Measurements from ENCODE around the gene SAMMSON.

Gene SAMMSON

DNA sequence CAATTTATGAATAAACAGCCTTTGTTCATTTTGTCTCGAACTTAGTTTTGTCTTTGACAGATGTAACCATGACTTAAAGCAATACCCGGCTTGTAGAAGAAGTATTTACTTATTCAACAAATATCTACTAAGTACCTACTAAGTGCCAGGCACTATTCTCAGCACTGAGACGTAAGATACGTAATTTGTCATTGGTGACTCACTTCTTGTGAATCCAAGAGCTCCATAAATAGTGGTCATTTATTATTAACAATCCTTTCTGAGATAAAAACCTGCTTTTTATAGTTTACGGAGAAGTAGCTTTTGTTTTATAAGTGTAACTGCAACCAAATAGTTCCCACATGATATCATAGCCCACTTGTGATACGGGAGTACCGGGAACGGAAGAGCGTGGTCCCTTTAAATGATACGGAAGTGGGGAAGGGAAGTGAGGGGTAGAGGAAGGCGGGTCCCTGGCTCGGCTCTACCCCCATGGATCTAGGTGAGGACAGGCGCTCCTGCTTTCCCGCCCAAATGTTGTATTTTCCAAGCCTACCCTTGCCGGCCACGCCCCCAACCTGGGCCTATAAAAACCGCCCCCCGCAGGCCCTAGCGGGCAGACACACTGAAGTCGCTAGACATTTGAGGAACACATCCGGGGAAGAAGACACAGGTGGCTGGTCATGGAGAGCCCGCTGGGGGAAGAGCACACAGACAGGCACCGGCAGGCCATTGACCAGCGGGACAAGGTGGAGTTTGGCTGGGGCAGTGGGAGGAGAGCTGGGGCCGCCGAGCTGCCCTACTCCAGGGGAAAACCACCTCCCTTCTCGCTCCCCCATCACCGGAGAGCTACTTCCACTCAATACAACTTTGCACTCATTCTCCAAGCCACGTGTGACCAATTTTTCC lies at the start of gene SAMMSON:
SAMMSON (plus strand) TSS at position 594 of the 888 bp plus-strand sequence.
- DNase-seq = no peak

DNA sequence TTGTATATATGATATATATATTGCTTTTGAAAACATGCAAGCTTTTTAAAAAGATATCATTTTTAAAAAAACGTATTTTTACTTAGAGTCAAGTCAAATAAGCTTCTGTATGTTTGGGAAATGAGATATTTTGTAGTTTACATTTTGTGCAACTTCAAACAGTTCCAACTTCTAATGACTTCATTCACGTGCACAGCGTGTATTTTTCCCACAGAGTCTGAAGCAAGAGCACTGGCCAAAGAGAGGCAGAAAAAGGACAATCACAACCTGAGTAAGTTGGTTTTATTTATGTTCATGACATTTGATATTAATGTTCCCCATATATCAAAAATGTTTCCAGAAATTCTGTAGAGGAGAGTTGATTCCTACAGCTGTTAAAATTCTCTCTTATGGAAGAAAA lies 47.9 kb upstream of the SAMMSON start:
- DNase-seq = no peak

DNA sequence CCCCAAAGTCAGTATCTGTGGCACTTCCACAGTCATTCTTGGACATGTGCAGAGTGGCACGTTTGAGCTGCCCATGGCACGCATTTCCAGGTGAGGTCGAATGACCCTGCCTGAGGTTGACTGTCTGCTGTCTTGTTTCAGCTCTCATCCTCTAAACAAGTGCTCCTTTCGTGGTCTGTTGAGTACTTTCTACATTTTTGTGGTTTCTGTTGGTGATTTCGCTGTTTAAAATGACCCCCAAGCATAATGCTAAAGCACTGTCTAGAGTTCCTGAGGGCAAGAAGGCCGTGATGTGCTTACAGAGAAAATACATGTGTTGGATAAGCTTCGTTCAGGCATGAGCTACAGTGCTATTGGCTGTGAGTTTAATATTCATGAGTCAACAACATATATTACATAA lies 40.0 kb upstream of the SAMMSON start:
- no peak for DNase-seq

DNA sequence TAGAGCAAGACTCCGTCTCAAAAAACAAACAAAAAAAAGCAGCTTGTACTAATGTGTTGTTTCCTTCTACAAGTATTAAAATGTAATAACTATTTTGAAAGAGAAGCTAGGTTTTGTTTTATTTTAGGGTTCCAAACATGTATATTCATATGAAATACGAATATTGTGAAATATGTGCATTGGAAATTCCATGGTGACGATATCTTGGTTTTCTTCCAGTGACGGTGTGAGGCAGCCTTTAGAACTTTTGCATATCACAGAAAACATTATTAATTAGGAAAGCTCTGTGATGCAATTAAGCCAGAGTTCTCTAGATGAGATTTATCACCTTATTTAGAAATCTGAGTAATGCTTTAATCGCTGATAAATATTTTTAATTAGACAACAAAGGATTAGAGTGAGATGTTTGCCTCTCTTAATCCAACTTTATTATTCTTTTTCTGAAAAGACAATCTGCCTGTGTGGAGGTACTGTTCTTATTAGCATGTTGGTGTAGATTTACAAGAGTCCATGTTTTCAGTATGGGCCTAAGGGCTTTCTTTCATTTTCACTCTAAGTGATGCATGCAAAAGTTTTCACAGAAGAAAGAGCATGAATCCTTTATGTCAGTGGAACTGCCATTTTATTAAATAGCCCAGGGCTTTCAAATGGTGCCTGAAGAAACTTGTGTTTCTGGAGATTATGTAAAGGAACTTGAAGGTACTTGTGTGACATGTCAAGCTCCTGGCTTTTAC lies 37.7 kb upstream of the SAMMSON start:
- no peak for DNase-seq

DNA sequence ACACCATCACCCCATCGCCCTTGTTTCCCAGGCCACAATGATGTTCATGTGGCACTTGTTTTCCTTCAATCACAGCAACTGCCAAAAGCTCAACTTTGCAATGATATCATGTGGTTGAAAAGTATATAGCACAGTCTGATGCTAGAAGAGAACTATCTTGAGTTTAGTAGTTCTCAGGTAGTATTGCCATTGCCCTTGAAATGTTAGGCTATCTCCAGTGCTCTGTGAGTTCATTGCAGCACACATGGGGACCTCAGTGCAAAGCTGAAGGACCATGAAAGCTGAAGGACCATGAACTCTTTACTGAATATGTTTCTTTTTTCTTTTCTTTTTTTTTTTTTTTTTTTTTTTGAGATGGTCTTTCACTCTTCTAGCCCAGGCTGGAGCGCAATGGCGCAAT lies 35.9 kb upstream of the SAMMSON start:
- DNase-seq = no peak

DNA sequence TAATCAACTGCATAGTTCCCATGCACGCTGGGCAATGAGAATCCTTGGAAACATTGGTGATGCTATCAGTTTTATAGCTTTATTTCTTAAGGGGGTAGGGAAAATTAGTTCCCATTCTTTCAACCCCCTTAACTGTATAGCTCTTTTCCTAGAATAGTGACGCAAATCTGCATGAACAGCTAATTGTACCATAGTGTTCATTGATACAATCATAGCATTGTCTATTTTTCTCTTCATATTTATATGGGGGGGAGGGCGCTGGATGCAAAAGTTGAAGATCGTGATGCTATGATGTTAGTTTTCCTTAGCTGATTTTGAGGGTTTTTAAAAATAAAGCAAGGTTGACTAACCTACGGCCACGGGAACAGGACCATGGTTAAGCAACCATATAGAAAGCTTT lies 32.4 kb upstream of the SAMMSON start:
- no peak for DNase-seq

DNA sequence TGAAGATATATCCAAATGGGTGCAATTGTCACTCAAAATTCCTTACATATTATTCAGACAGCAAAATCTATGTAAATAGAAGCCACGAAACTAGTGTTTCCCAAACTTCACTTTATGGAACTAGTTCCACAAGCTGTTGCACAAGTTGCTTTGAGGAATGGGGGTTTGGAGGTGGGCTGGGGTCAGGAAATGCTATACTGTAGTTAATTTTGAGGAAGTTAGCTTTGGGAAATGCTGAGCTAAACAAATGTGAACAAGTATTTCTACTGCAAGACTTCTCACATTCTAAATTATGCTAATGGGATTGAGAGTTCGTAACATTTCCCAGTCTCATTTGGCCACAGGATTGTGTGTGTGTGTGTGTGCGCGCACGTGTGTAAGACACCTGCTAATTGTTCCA lies 28.7 kb upstream of the SAMMSON start:
- DNase-seq = no peak

DNA sequence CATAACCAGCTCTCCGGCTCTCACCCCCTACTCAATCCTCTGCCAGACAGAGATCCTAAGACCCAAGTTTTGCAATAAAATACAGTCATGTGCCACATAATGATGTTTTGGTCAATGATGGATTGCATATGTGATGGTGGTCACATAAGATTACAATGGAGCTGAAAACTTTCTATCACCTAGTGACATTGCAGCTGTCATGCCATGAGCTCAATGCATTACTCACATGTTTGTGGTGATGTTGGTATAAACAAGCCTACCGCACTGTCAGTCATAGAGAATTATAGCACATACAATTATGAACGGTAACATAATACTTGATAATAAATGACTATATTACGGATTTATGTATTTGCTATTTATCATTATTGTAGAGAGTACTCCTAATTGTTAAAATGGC lies 26.9 kb upstream of the SAMMSON start:
- no peak for DNase-seq

DNA sequence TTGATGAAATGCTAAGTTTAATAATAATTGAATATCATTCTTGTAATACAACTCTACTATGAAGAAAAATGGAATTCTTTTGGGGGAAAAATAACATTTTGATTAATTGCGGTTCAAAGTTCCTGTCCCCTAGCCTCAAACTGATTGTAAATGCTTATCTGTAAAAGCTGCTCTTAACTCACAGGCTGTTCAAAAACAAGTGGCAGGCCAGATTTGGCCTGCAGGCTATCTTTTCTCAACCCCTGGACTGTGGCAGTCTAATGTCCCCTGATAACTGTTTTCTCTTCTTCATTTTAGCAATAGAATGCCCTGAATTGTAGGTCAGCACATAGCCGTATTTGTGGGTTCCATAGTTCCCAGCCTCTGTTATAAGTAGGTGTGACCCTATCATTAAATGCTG lies 23.5 kb upstream of the SAMMSON start:
- DNase-seq = no peak

DNA sequence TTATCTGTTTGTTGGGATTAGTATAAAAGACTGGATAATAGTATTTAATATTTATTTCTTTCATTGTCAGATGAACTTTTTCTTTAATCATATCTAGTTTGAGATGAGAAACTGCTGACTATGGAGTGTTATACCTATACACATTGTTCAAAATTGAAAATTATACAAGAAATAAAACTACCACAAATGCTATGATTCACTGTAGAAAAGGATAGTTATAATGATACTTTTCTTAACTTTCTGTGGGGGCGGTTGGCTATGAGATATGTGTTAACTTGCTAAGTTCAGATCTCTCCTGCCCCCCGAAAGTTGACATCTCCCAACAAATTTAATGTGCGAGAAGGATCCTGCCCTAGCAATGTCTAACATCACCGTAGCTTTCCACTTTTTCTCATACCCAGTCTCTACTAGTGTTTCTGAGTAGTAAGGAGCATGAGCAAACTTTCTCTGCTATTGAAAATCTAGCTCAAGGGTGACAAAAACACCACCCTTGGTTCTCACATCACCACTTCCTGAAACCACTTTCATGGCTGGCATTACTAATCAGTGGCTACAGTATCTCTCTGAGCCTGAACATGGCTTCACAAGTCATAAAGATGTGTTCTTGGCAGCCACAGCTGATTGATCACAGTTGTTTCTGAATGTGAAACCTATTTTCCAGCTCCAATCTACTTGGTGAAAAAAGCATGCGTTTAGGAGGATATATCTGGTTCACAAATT lies 15.8 kb upstream of the SAMMSON start:
- DNase-seq = no peak

DNA sequence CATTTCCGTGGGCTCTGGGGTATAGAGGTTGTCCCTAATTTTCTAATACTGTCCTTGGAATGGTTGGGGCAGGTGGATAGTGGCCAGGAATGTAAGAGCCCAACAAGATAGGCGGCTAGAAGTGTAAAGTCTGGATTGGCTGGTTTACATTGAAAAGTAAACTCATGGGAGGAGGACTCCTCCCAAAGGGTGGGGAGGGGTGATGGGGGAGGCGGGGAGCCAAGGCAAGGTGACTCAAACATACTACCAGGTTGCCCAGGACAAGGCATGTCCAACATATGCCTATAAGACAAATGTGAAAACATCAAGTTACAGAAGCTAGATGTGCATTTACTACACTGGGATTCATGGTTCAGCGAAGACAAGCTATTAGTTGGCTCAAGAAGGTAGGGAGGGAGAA lies 14.3 kb upstream of the SAMMSON start:
- no peak for DNase-seq

DNA sequence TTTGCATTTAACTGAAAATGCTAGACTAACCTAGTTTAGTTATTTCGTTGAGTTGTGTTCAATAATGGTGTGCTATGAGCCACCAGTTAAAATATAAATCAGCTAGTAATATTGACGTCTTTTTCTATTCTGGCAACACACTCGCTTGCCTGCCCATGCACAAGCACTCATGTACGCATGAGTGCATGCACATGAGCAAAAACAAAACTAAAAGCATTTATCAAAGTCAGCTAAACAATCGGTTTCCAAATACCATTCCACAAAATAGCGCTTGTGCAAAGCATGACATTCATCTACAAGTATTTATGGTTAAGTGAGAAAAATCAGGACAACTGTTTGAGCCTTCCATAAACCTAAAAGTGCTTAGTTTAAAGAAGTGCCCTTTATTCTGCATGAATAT lies 13.1 kb upstream of the SAMMSON start:
- DNase-seq = no peak

DNA sequence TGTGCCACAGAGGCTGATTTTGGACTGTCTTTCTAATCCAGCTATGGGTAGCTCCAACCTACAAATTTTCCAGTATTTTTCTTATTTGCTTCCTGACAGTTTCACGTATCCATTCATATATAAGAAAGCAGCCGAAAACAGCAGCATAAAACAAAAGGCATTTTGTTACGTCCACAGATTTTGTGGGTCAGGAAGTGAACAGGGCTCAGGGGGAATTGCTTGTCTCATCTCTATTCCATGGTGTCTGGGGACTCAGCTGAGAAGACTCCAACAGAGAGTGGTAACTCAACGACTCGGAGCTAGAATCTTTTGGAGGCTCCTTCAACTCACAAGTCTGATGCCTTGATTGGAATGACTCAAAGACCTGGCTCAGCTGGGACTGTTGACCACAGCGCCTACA lies 11.7 kb upstream of the SAMMSON start:
- DNase-seq = no peak

DNA sequence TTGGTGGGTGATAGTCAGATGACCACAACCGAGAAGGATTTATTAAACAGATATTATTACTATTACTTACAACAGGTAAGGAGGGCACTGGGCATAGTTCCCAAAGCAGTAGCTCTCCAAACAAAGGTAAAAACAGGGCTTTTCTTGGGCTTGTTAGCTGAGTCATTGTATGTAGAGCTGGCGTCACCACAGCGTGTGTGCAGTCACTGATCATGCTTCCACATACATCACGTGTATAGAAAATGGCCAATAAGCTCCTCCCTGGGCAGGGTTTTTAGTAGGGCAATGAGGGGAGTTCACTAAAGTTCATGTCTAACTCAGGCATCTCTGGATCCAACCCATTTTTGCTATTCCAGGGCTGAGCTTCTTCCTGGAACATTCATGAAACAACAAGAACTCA lies 5.8 kb upstream of the SAMMSON start:
- no peak for DNase-seq

DNA sequence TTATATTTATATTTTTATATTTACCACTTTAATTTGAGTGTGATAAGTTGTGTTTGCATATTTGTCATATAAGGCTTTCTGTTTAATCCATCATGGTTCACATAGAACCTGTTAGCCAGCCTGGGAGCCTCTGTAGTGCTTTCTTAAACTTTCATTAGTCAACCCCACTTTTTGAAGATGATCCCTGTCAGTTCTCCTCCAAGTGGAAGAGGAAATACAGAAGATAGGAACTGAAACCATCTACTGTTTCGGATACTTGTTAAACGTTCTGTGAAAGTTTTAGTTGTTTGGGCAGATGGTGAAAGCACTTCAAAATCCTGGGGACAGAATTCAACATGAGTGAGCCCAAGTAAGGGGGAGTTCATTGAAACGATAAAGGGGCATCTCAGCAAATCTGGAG lies 4.6 kb upstream of the SAMMSON start:
- no peak for DNase-seq

DNA sequence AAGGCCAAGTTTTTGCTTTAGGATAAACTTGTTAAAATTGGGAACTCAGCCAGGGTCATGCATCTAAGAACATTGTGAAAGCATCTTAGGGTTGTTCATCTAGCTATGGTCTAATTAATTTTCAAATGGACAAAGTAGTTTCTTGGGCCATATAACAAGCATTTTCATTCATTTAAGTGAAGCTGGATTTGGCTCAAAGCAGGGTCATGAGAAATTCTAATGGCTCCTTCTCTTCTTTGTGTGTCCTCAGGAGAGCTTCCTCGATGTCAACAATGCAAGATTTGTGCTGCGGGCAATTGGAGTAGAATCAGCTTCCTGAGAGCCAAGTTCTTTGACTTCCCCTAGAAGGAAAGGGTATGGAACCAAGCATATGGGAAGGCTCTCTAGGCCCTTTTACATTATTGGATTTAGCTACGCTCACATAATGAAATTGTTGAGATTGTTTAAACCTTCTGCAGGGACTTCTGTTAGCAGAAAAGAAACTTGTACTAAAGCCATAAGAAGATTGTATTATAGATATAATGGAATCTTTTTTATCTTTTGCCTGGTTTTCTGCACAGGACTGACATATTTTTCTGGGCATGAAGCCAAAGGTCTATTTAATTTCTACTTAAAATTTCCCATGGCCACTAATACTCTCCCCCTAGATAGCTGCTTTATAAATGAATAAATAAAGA lies 1.8 kb upstream of the SAMMSON start:
- DNase-seq = no peak

DNA sequence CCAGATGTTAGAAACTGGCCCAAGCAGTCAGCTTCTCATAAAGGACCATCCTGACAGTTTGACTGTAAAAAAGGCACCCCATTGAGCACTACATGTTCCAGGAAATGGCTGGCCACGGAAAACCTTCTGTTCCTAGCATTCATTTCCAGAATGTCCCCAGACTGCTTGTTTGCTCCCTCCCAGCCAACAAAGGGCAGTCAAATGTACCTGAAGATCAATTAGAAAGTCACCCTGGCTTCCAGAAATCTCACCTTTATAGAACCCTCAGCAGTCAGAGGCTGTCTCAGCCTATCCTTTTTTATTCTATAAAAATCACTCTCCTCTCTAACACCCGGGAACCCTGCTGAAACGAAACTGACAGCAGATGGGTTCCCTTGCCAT lies 784 bp upstream of the SAMMSON start:
- DNase-seq = no peak

DNA sequence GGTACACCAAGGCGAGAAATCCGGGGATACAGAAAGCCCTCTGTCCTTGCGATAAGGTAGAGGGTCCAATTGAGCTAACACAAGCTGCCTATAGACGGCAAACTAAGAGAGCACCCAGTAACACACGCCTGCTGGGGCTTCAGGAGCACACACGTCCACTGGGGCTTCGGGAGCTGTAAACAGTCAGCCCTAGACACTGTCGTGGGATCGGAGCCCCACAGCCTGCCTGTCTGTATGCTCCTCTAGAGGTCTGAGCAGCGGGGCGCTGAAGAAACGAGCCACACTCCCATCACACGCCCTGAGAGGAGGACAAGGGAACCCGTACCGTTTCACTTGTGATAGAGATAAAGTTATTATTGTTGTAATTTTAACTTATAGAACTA lies 486 bp downstream of the SAMMSON start:
- DNase-seq = no peak

DNA sequence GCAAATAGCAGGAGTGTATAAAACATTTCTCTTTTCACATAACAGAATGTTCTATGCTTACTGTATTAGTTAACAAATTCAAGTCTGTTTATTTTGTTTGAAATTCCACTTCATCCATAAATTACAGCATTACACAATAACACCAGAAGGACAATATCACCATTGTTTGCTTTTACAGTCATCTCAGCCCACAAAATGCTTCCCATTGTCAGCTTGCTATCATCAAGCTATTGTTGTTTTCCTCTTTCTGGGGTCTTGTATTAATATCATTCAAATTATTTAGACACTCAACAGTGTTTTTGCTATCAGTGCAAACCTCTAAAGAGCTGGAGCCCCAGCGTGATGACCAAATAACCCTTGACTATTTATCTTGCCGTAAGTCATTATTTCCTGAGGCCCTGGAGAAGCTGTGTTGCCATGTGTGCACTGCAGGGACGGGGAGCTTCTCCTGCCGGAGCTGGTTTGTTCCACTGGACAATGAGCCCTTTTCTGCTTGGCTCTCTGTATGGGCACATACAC lies 1.1 kb downstream of the SAMMSON start:
- DNase-seq = no peak

DNA sequence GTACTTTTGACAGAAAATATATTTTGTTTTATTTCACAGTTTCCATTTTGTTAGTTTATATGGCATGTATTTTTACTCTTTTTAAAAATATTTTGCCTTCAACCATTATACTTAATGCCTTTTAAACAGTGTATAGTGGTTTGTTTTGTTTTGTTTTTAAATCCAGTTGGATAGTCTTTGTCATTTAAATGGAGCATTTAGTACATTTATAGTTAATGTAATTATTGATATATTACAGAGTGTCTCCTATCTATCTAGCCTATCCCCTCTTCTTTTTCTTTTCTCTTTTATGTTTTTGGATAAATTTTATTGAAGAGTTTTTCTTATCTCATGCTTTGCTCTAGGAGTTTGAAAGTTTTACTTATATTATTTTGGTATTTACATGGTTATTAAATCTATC lies 3.6 kb downstream of the SAMMSON start:
- no peak for DNase-seq

DNA sequence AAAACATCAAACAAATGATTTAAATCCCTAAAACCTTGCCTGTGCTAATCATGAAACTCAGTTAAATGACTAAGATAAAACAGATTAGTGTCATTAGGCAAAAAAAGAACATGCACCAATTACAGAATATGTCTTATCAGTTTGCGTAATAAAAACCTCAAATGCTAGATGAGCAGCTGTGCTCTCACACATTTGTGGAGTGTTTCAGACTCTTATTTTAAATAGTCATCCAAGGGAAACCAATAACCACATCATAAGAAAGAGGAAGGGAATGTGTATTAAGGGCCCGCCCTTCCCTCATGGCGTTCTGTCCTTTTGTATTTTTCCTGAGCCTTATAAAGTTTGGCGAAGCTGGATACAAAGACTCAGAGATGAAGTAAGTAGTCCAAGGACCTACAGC lies 6.6 kb downstream of the SAMMSON start:
- DNase-seq = no peak

DNA sequence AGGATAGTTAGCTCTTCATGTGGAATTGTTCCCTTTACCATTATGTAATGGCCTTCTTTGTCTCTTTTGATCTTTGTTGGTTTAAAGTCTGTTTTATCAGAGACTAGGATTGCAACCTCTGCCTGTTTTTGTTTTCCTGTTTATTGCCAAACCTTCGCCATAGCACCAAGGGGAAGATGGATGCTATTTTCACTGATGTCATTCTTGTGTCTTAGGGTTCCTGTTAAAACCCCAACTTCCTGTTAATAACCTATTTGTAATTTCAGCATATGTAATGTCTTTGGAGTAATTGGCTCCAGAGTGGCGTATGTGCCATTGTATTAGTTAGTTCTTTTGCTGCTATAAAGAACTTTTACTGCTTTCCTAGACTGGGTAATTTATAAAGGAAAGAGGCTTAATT lies 10.8 kb downstream of the SAMMSON start:
- no peak for DNase-seq

DNA sequence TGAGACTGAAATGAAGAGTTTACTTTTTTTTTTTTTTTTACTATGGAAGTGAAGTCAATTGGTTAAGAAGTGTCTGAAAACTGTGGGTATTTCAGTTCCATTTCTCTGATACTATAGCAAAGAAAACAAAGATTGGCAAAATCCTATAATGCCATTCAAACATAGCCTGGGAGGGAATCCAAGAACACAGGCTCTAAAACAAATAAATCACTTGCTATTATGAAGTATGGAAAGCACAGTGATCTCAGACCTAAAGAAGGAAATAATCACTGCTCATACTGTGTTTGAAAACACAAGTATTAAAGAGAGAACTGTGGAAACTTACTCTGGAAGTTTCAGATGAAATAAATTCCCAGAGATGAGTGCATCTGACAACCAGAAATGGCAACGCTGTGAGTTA lies 12.0 kb downstream of the SAMMSON start:
- DNase-seq = no peak
